ENCODE measurements around the gene IFT57. TPM values are rescaled to one million over a fixed set of nuclear protein-coding genes. Genes with fewer than 3 reads are reported as not detected.

The IFT57 gene
- total RNA-seq, 6 experiments from 2014 or later: 2.4 to 6.2 (median 4.5) TPM

- Histone ChIP-seq H3K4me3 (no peak overlapping the region), H3K36me3 (no peaks in the 10 kb centered on the region), H3K27me3 (no peaks in the 10 kb centered on the region), H3K27ac (no peak overlapping the region), H3K9me3 (no peaks in the 10 kb centered on the region), H3K4me1 (no peaks in the 10 kb centered on the region)
- ATAC-seq (no peak), DNase-seq (no peak)
- intact Hi-C loops (cut with DNase I): no loop called here
- 75% methylated on average over 3 of the region's 3 CpGs for whole genome bisulfite sequencing (ENCODE audit: insufficient coverage, low coverage, low lambda C conversion rate, missing lambda C conversion rate)
- TF ChIP-seq CTCF (IDR thresholded peaks at IDR 0.05) (no peak), POLR2A (IDR thresholded peaks at IDR 0.05) (no peak)
These were observed 99.9 kb downstream of the IFT57 start for GRCh38 chr3:108122276-108122675.

- ATAC-seq (no peak), DNase-seq (no peak)
- intact Hi-C loops (cut with DNase I): no loop called here
- TF ChIP-seq POLR2A (IDR thresholded peaks at IDR 0.05): no peak
- no peak for TF ChIP-seq CTCF (IDR thresholded peaks at IDR 0.05)
- WGBS (ENCODE audit: insufficient coverage, low coverage, low lambda C conversion rate, missing lambda C conversion rate): 78% methylated on average over 3 of the region's 3 CpGs
- H3K27ac ChIP-seq: no peak overlapping the region
- H3K9me3 ChIP-seq: no peaks in the 10 kb centered on the region
- no peaks in the 10 kb centered on the region for H3K27me3 ChIP-seq
- no peak overlapping the region for H3K4me3 ChIP-seq
- H3K4me1 ChIP-seq: no peaks in the 10 kb centered on the region
- no peaks in the 10 kb centered on the region for H3K36me3 ChIP-seq
These were observed 102.7 kb downstream of the IFT57 start for GRCh38 chr3:108119398-108120104.

GRCh38 chr3:108118038-108118768 lies 104.0 kb downstream of the IFT57 start:
- no peak for TF ChIP-seq POLR2A (IDR thresholded peaks at IDR 0.05)
- no peak for TF ChIP-seq CTCF (IDR thresholded peaks at IDR 0.05)
- no peaks in the 10 kb centered on the region for H3K27me3 ChIP-seq
- H3K9me3 ChIP-seq: no peaks in the 10 kb centered on the region
- intact Hi-C loops (cut with DNase I): no loop called here
- DNase-seq: no peak
- no peak for ATAC-seq
- no peak overlapping the region for H3K27ac ChIP-seq
- no peaks in the 10 kb centered on the region for H3K4me1 ChIP-seq
- no peak overlapping the region for H3K4me3 ChIP-seq
- 76% methylated on average over 6 of the region's 6 CpGs for WGBS (ENCODE audit: insufficient coverage, low coverage, low lambda C conversion rate, missing lambda C conversion rate)
- no peaks in the 10 kb centered on the region for H3K36me3 ChIP-seq

GRCh38 chr3:108117241-108117775 lies 104.9 kb downstream of the IFT57 start:
- DNase-seq (no peak), ATAC-seq (no peak)
- intact Hi-C loops (cut with DNase I): no loop called here
- H3K27ac ChIP-seq: no peak overlapping the region
- WGBS (ENCODE audit: insufficient coverage, low coverage, low lambda C conversion rate, missing lambda C conversion rate): 58% methylated on average over 6 of the region's 6 CpGs
- no peaks in the 10 kb centered on the region for H3K36me3 ChIP-seq
- H3K27me3 ChIP-seq: no peaks in the 10 kb centered on the region
- H3K4me1 ChIP-seq: no peaks in the 10 kb centered on the region
- H3K4me3 ChIP-seq: no peak overlapping the region
- no peak for TF ChIP-seq CTCF (IDR thresholded peaks at IDR 0.05)
- no peak for TF ChIP-seq POLR2A (IDR thresholded peaks at IDR 0.05)
- no peaks in the 10 kb centered on the region for H3K9me3 ChIP-seq

All from right lobe of liver (tissue), 6 donors.